NCI-H748 (cell line): ENCODE results near the gene PARP1.
"Not testable (repeated sequence)": the region's sequence is repeated elsewhere in the genome, so short reads cannot be mapped to it uniquely, and the experiment has no call there.

Source experiments
- DNase-seq: peaks from one replicate; lab custom pipeline; 2025; ENCODE audit not compliant: unreplicated experiment; lab: John Stamatoyannopoulos, UW

PARP1 gene

DNA sequence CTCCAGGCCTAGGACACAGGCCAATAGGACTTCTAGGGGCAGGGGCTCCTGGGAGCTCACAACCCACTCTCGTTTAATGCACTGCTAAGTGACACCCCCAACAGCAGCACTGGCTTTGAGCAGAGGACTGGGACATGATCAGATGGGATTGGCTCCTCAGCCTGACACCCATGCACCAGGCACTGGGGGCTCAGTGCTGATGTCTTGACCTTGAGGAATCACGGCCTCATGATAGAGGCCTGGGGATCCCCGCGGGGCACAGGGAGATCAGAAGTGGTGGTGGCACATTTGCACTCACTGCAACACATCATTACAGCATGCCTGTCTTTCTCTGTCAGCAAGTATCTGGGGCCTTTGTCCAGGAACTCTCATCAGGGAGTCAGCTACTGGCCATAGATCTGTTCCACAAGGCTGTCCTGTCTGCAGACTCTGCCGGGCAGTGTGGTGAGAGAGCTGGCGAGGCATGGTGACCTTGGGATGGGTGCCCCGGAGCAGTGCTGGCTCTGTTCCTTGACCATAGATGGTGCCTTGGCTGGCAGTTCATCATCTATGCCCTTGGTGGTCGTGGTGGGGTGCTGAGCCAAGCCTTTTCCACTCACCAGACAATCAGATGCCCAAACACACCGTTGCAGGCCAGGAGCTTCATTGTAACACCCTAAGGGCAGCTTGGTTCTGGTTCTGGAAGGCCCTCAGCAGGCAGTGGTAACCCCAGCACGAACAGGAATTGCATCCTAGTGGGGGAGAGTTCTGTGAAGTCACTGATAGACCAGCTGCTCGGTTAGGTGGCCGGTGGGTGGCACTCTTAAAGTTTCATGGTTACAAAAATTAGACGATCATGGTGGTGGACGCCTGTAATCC, 22.2 kb upstream of the PARP1 start:
- DNase-seq, result no peak

DNA sequence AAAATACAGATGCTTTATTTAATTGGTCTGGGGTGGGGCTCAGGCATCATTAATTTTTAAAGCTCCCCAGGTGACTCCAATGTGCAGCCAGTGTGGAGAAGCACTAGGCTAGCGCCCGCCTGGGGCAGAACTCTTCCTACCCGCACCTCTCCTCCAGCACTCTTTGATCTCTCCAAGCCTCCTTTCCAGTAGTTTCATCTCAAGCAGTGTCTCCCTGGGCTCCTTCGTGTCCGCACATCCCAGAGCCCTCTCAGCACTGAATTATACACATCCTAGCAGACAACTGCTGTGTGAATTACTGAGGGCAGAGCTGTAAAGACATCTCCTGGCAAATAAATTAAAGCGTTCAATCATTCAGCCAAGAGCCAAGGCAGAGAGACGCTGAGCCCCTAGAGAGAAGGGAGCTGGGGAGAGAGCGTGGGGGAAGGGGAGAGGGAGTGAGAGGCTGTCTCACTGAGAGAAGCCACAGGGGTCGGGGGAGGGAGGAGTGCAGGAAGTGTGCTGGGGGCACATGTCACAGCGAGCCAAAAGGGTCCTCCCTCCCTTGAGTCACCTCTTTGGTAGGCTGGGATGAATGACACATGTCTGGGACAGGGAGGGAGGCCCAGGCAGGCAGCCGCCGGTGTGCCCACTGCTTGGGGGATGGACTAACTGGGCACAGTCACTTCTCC, 21.0 kb upstream of the PARP1 start:
- DNase-seq, result peak; percentile 12

DNA sequence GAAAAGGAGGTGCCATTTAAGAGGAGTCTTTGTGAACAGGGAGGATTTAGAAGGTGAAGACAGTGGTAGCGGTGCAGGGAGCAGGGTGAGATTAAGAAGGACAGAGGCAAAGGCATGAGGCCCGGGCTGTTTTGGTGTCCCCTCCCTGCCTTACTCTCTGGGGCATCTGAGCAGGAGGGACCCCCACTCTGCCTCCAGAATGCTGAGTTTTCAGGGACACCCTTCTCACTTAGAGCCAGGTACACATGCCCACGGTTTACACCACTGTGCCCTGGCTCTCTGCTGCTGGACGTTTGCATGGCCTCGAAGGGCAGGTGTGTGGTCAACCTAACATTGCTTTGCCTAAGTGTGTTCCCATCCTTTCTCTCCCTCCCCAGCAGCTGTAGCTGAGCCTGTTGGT, 20.5 kb upstream of the PARP1 start:
- DNase-seq, result no peak

DNA sequence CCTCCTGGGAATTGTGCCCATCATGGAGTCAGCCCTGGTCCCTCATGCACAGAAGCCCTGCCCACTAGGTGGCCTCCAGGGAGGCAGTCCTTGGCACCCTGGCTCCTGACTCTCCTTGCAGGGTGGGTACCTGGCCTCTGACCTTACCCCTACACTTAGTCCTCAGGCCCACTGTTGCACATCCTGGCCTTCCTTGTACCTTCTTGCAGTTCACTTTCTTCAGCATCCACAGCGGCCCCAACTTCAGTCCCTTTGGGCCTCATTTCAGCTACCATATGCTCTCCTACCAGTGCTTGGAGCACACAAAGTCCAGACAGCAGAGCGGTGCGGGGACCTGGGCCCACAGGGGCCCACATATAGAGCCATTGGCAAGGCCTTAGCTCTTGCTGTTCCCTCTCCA, 19.2 kb upstream of the PARP1 start:
- no peak for DNase-seq

DNA sequence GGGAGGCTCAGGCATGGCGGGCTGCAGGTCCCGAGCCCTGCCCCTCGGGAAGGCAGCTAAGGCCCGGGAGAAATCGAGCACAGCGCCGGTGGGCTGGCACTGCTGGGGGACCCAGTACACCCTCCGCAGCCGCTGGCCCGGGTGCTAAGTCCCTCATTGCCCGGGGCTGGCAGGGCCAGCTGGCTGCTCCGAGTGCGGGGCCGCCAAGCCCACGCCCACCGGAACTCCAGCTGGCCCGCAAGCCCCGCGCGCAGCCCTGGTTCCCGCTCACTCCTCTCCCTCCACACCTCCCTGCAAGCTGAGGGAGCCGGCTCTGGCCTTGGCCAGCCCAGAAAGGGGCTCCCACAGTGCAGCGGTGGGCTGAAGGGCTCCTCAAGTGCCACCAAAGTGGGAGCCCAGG, 18.5 kb upstream of the PARP1 start:
- DNase-seq, result not testable (repeated sequence)

DNA sequence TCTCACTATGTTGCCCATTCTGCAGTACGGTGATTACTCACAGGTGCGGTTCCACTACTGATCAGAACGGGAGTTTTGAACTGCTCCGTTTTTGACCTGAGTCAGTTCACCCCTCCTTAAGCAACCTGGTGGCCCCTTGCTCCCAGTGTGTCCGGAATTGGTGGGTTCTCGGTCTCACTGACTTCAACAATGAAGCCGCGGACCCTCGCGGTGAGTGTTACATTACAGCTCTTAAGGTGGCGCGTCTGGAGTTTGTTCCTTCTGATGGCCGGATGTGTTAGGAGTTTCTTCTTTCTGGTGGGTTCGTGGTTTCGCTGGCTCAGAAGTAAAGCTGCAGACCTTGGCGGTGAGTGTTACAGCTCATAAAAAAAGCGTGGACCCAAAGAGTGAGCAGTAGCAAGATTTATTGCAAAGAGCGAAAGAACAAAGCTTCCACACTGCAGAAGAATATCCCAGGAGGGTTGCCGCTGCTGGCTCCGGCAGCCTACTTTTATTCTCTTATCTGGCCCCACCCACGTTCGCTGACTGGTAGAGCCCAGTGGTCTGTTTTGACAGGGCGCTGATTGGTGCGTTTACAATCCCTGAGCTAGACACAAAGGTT, 17.6 kb upstream of the PARP1 start:
- DNase-seq, result no peak

DNA sequence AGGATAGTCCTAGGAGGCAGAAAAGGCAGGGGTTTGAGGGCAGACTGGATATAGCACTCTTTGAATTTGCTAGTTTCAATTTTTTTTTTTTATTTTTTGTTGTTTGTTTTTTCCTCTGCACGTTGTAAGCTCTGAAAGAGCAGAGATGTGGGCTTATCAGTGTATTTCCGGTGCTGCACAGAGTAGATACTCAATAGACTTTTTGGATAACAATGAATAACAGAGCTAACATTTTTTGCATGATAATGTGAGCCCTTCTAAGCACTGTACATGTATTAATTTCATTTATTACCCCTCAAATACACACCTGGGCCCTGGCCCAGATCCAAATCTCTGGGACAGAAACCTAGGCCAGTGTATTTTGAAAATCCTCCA, 17.1 kb upstream of the PARP1 start:
- no peak for DNase-seq

DNA sequence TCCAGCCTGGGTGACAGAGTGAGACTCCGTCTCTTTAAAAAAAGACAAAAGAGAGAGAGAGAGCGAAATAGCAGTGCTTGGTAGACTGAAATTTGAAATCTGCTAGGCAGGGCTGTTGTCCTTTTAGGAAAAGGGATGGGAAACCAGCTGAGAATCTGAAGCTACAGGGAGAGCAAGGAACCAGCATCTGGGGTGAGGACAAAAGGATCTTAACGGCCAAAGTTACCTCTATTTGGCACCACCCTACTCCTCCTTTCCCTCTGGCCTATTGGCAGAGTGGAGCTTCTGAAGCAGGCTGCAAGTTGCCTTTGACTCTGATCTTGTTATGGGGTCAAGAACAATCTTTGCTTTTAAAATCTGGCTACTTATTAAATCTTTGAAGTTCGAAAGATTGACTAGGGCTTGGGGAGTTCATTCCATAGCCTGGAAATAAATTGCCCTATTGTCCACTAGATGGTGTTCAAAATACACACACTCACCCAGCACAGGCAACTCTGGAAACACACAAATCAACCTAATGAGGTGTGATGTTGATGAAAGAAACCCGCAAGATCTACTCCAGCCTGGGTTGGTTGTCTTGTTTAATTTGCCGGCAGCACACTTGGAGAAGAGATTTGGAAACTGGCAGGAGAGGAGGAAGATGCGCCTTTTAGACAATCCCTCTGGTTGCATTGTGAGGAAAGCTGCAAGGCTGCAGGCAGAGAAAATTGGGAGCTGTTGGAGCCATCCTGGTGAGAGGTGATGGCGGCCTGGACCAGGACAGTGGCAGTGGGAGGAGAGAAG, 16.5 kb upstream of the PARP1 start:
- peak; percentile 47 for DNase-seq

DNA sequence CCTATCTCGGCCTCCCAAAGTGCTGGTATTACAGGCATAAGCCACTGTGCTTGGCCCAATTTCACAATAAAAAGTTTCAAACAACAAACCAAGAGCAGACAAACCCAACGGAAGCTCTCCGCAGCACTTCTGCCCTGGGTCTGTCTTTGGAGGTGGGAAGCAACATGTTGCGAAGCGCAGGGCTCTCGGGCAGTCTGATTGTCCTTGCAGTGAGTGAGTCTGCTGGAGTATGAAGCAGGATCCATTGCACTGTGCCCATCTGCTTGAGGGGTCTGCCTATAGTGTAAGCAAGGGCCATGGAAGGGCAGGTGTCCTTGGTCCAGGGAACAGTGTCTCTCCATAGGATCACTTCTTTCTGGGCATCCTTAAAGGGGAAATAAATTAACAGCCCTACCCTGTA, 14.6 kb upstream of the PARP1 start:
- DNase-seq, result no peak

DNA sequence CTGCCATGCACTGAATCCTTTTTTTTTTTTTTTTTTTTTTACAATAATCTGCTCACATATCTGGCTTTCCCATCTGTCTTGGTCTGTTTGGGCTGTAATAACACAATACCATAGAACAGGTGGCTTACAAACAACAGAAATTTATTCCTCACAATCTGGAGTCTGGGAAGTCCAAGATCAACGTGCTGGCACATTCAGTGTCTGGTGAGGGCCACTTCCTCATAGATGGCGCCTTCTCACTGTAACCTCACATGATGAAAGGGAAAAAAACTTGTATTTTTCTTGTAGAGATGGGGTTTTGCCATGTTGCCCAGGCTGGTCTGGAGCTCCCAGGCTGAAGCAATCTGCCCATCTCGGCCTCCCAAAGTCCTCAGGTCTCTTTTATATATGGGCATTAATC, 13.0 kb upstream of the PARP1 start:
- DNase-seq, result no peak

DNA sequence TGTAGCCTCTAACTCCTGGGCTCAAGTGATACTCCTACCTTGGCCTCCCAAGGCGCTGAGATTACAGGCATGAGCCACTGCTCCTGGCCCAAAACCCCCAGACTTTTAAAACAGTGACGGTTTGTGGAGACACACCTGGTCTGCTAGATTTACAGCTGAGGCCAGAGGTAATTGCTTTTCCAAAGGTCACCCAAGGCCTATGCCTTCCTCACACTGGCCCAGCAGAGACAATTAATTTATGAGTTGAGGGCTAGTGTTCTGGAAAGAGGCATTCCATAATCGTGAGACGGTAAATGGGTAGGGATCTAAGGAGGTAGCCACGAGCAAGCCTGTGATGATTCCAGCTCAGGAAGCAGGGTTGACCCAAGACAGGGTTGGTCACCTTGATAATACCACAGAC, 12.4 kb upstream of the PARP1 start:
- DNase-seq, result no peak

DNA sequence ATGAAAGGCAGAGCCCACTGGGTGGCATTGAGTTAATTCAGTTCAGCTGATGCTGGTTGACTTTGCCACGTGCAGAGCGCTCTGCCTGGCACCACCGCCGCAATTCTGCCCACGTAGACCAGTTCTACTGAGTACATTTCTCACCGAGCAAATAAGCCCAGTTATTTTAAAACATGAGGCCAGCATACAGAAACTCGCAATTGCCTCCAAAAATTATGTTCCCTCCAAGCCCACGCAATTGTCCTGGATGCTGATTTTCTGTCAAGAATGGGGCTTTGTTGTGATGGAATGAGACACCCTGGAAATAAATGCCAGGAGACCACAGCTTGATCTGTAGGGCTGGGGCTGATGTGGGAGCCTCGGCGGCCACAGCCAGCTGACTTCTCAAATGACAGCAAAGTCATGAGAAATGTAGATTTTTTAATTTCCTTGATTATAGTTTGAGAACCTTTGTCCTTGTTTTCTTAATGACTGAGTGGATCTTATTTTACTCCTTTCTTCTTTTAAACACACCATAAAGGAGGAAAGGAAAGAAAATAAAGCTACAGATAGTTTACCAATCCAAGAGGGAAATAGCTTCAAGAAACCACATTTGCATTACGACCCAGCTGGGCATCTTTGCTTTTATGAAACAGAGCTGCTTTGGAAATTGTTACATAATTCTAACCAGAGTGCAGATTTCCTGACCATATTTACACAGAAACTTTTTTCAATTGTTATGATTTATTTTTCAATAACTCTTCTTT, 11.6 kb upstream of the PARP1 start:
- DNase-seq, result no peak

DNA sequence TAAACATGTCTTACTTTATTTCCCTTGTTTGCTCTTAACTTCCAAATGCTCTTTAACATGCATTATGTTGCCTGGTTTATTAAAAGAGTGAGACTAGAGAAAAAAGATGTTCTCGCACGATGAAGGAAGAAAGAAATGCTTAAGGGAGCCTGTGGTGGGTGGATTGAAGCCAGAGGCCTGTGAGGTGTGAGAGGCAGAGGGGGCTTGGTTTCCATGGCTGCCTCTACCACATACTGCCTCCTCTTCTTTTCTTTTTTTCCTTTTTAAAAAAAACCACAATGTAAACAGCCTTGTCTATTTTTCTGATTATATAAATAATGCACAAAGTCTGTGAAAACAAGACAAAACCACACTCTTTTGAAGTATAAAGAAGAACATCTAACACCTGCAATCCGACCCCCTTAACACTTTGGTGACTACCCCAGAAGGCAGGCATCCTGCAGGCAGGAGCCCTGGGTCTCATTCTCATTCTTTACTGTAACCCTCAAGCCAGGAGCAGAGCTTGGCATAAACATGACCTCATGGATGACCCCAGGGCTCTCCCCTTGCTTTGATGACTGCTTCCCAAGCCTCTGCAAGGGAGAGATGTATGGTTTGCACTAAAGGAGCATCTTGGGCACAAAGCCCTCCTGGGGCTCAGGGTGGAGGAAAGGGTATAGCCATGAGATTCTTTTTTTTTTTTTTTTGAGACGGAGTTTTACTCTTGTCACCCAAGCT, 10.1 kb upstream of the PARP1 start:
- DNase-seq, result no peak

DNA sequence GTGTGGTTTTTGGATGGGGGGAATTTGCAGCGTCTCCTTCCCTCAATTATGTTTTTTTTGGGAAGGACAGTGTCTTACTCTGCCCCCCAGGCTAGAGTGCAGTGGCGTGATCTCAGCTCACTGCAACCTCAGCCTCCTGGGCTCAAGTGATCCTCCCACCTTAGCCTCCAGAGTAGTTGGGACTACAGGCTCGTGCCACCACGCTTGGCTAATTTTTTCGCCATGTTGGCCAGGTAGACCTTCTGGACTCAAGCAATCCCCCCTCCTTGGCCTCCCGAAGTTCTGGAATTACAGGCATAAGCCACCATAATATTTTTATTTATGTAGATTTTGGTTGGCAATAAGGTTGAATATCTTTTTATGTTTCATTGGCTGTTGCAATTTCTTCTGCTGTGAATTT, 9.5 kb upstream of the PARP1 start:
- DNase-seq, result no peak

DNA sequence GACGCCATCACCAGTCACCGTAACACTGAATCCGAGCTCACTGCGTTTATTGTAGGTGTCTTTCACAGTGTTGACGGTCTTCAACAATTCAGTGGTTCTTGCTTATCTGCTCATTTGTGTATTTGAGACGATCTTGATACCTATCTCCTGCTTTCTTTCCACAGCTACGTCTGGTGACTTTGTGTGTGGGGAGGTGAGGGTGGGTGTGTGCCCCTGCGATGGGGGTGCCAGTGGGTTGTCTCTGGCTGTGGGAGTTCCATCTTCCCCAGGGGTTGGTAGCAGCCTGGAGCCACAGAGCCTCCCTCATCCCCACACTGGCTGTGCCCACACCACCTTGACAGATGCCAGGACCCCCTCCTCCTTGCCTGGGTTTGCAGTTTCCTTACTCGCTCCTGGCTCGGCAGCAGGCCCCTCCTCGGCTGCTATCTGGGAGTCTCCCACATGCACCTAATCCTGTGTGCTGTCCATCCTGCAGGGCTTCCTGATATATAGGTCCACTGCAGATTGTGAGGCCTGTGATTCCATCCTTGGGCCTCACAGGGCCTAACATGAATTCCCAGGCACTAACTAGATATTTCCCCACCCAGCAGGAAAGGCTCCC, 6.3 kb upstream of the PARP1 start:
- DNase-seq, result no peak

DNA sequence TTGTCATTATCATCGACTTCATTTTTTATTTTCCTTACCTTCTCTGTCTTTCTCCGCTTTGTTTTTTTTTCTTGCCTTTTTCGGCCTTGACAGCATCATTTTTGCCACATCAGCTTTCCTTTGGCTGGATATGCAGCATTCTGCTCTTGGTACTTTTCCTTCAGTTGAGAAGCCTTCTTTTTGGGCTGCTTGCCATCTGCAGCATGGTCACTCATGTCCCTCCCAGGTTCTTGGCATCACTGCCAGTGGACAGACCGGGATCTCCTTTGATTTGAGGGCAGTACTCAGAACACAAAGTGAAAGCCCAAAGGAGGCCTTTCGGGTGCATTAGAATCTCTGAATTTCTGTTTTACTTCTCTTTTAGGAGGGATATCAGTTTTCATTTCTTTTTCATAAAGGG, 3.7 kb upstream of the PARP1 start:
- no peak for DNase-seq

DNA sequence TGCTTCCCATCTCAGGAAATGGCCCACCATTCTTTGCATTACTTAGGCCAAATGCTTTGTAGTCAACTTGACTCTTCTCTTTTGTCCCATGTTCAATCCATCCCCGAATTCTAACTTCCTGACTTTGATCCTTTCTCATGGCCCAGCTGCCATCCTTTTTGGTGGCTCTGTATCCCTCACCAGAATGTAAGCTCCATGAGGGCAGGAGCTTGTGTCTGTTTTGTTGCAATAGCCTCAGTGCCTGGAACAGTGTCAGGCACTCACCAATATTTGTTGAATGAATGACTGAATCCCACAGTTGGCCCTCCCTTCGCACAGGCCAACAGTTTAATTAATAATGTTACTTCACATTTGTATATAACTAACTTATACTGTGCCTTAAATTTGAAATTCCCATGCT, 3.1 kb upstream of the PARP1 start:
- no peak for DNase-seq

DNA sequence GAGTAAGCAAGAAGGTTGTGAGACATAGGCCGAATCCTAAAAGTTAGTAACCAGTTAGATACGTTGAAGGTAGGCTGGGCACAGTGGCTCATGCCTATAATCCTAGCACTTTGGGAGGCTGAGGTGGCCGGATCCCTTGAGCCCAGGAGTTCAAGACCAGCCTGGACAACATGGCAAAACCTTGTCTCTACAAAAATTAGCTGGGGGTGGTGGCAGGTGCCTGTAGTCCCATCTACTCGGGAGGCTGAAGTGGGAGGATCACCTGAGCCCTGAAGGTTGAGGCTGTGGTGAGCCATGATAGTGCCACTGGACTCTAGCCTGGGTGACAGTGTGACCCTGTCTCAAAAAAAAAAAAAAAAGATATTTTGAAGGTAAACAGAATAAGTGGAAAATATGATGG, 1.5 kb upstream of the PARP1 start:
- DNase-seq, result no peak

DNA sequence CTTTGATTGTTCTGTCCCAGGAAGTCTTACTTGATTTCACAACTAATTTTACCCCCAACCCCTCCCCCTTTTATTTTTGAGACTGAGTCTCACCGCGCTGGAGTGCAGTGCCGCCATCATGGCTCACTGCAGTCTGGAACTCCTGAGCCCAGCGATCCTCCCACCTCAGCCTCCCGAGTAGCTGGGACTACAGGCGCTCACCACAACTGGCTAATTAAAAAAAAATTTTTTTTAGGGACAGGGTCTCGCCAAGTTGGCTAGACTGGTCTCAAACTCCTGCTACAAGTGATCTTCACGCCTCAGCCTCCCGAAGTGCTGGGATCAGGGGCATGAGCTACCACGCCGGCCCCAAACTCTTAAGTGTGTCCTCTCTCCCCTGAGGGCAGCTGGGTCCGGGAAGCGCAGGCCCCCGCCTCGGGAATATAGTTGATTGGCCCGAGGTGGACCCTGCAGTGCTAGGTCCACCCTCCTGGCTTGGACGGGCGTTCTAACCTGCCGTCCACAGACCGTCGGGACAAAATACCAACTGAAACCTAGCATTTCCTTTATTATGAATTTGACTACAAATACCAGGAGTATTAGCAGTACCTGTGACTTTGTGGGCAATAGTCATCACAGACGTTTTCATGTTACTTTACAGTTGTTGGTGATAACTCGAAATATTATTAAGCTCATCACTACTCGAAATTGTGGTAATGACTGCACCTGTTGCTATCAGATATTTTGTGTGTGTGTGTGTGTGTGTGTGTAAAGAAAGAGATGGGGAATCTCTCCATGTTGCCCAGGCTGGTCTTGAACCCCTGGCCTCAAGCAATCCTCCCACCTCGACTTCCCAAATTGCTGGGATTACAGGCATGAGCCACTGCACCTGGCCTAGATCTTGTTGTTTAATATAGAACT, 642 bp upstream of the PARP1 start:
- no peak for DNase-seq
